ENCODE results near the gene RINL.

- TF ChIP-seq CTCF (IDR thresholded peaks at IDR 0.05 in 4 of 5, conservative IDR thresholded peaks at IDR 0.05 in 1 of 5) (peak in 2 of 5 experiments; percentile 30 to 40), POLR2A (IDR thresholded peaks at IDR 0.05) (peak in 1 of 2 donors; percentile 25)
Measured at GRCh38 chr19:38838208-38838985, 39.7 kb downstream of the RINL start.
